T-helper 2 cell treated with Interferon-gamma antibody and Interleukin-4, amounts not matched to agents 5 μg/mL and 100 μg/mL, for 36 hours (primary cell): Measurements from ENCODE around the gene UBE2G1.

Experiments
- DNase-seq: peaks from one replicate; pipeline ENCODE4 v3.0.0; 2021; ENCODE audit warnings: low spot score
- H3K27ac Mint-ChIP-seq: one replicate; pipeline ENCODE4 v1.8.0; 2021; ENCODE audit warnings: mild to moderate bottlenecking, mixed read lengths
- H3K27me3 Mint-ChIP-seq: one replicate; pipeline ENCODE4 v1.8.0; 2021; ENCODE audit warnings: low read depth, mixed read lengths
- H3K36me3 Mint-ChIP-seq: one replicate; pipeline ENCODE4 v1.8.0; 2021; ENCODE audit warnings: low read depth, mixed read lengths
- H3K4me1 Mint-ChIP-seq: one replicate; pipeline ENCODE4 v1.8.0; 2021; ENCODE audit warnings: low read depth, mixed read lengths
- H3K4me3 Mint-ChIP-seq: one replicate; pipeline ENCODE4 v1.8.0; 2022; ENCODE audit warnings: mild to moderate bottlenecking, moderate library complexity, mixed read lengths
- H3K9me3 Mint-ChIP-seq: one replicate; pipeline ENCODE4 v1.8.0; 2021; ENCODE audit warnings: mixed read lengths

Gene UBE2G1, protein sequence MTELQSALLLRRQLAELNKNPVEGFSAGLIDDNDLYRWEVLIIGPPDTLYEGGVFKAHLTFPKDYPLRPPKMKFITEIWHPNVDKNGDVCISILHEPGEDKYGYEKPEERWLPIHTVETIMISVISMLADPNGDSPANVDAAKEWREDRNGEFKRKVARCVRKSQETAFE

GRCh38 chr17:4366327-4367063 lies at the start of gene UBE2G1:
TSS of gene UBE2G1 (minus strand) at chr17:4366675. CDS start at chr17:4366316, 359 bp downstream.
- H3K36me3 Mint-ChIP-seq: peaks cover 15% of the 10 kb centered on the region
- H3K4me1 Mint-ChIP-seq: peaks cover 24% of the 10 kb centered on the region
- peak; percentile 97 for DNase-seq
- H3K27me3 Mint-ChIP-seq: no peaks in the 10 kb centered on the region
- H3K9me3 Mint-ChIP-seq: no peaks in the 10 kb centered on the region
- H3K27ac Mint-ChIP-seq: peak within 1 kb of the TSS; percentile 96
- H3K4me3 Mint-ChIP-seq: peak within 1 kb of the TSS; percentile 76

DNA sequence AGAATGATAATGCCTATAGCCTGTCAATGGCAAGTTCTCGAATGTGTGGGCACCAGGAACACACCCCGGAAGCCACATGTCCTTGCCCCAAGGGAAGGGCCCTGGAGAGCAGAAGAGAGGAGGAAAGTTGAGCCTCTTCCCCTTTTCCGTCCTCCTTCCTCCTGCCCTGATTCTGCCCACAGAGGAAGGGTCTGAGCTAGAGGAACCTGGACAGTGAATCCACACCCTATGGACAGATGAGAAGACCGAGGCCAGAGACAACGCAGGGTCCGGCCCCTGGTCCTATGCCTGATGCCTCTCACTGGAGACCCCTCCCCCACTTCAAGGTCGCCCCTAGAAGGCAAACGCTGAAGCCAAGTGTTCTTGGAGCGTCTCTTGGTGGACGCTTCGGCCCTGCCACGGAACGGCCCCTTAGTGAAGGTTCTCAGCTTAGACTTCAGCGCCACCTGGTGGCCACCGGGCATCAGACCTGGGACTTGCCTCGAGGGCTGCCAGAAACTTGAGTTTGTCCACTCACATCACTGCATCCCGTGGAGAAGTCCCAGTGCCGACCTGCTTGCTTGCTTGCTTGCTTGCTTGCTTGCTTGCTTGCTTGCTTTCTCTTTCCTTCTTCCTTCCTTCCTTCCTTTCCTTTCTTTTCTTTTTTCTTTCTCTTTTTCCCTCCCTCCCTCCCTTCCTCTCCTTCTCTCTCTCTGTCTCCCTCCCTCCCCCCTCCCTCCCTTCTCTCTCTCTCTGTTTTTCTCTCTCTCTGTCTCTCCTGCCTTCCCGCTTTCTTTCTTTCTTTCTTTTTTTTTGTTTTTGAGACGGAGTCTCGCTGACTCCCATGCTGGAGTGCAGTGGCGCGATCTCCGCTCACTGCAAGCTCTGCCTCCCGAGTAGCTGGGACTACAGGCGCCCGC lies 46.7 kb upstream of the UBE2G1 start:
- H3K27ac Mint-ChIP-seq: peak overlapping the region; percentile 48
- H3K9me3 Mint-ChIP-seq: no peaks in the 10 kb centered on the region
- peak overlapping the region; percentile 62 for H3K4me3 Mint-ChIP-seq
- DNase-seq: peak; percentile 85
- peaks cover 5% of the 10 kb centered on the region for H3K27me3 Mint-ChIP-seq
- H3K4me1 Mint-ChIP-seq: peaks cover 9% of the 10 kb centered on the region
- no peaks in the 10 kb centered on the region for H3K36me3 Mint-ChIP-seq

- Mint-ChIP-seq H3K4me3 (no peak overlapping the region), H3K27ac (no peak overlapping the region), H3K4me1 (peaks cover 9% of the 10 kb centered on the region), H3K27me3 (peaks cover 5% of the 10 kb centered on the region), H3K9me3 (no peaks in the 10 kb centered on the region), H3K36me3 (no peaks in the 10 kb centered on the region)
- no peak for DNase-seq
These were observed 44.7 kb upstream of the UBE2G1 start for GRCh38 chr17:4411201-4411600.

- no peak overlapping the region for H3K27ac Mint-ChIP-seq
- H3K9me3 Mint-ChIP-seq: no peaks in the 10 kb centered on the region
- no peaks in the 10 kb centered on the region for H3K36me3 Mint-ChIP-seq
- H3K4me1 Mint-ChIP-seq: peaks cover 9% of the 10 kb centered on the region
- no peak overlapping the region for H3K4me3 Mint-ChIP-seq
- peaks cover 1% of the 10 kb centered on the region for H3K27me3 Mint-ChIP-seq
- no peak for DNase-seq
These were observed 43.2 kb upstream of the UBE2G1 start for GRCh38 chr17:4409659-4410058.

GRCh38 chr17:4407851-4408250 lies 41.4 kb upstream of the UBE2G1 start:
- Mint-ChIP-seq H3K36me3 (no peaks in the 10 kb centered on the region), H3K27ac (no peak overlapping the region), H3K9me3 (no peaks in the 10 kb centered on the region), H3K4me1 (peaks cover 5% of the 10 kb centered on the region), H3K4me3 (no peak overlapping the region), H3K27me3 (no peaks in the 10 kb centered on the region)
- no peak for DNase-seq

- Mint-ChIP-seq H3K4me3 (no peak overlapping the region), H3K4me1 (peaks cover 4% of the 10 kb centered on the region), H3K27ac (no peak overlapping the region), H3K27me3 (no peaks in the 10 kb centered on the region), H3K36me3 (no peaks in the 10 kb centered on the region), H3K9me3 (no peaks in the 10 kb centered on the region)
- no peak for DNase-seq
These were observed 40.7 kb upstream of the UBE2G1 start for GRCh38 chr17:4407216-4407615.

GRCh38 chr17:4406386-4406785 lies 39.9 kb upstream of the UBE2G1 start:
- Mint-ChIP-seq H3K36me3 (no peaks in the 10 kb centered on the region), H3K9me3 (no peaks in the 10 kb centered on the region), H3K4me3 (no peak overlapping the region), H3K27me3 (no peaks in the 10 kb centered on the region), H3K4me1 (peaks cover 4% of the 10 kb centered on the region), H3K27ac (no peak overlapping the region)
- DNase-seq: no peak

DNA sequence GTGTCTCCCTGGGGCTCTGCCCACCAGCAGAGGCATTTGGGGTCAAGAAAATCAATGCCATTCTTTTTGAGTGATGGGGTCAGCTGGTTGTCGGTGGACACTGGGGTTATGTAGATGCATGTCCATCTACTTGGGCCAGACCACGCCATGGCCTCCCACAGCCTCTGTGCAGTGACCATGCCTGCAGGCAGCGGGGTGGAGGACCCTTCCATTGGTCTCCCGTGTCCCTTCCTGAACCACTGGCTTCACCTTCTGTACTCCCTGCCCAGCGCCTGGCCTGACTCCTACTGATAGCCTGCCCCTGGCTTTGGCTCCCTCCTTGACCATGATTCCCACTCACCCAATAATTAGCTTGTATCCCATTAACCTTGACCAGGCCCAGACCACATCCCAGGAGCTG lies 39.2 kb upstream of the UBE2G1 start:
- no peaks in the 10 kb centered on the region for H3K27me3 Mint-ChIP-seq
- no peak overlapping the region for H3K4me3 Mint-ChIP-seq
- H3K27ac Mint-ChIP-seq: no peak overlapping the region
- H3K36me3 Mint-ChIP-seq: no peaks in the 10 kb centered on the region
- H3K9me3 Mint-ChIP-seq: no peaks in the 10 kb centered on the region
- H3K4me1 Mint-ChIP-seq: no peaks in the 10 kb centered on the region
- DNase-seq: no peak

- H3K36me3 Mint-ChIP-seq: no peaks in the 10 kb centered on the region
- no peaks in the 10 kb centered on the region for H3K4me1 Mint-ChIP-seq
- no peaks in the 10 kb centered on the region for H3K27me3 Mint-ChIP-seq
- H3K4me3 Mint-ChIP-seq: no peak overlapping the region
- H3K27ac Mint-ChIP-seq: no peak overlapping the region
- no peak for DNase-seq
- no peaks in the 10 kb centered on the region for H3K9me3 Mint-ChIP-seq
These were observed 38.7 kb upstream of the UBE2G1 start for GRCh38 chr17:4405038-4405669.

GRCh38 chr17:4397840-4398239 lies 31.4 kb upstream of the UBE2G1 start:
- DNase-seq: no peak
- Mint-ChIP-seq H3K27me3 (no peaks in the 10 kb centered on the region), H3K36me3 (no peaks in the 10 kb centered on the region), H3K4me3 (no peak overlapping the region), H3K9me3 (no peaks in the 10 kb centered on the region), H3K27ac (no peak overlapping the region), H3K4me1 (peaks cover 26% of the 10 kb centered on the region)

- peaks cover 27% of the 10 kb centered on the region for H3K4me1 Mint-ChIP-seq
- DNase-seq: no peak
- no peaks in the 10 kb centered on the region for H3K9me3 Mint-ChIP-seq
- H3K4me3 Mint-ChIP-seq: no peak overlapping the region
- H3K36me3 Mint-ChIP-seq: no peaks in the 10 kb centered on the region
- peak overlapping the region; percentile 31 for H3K27ac Mint-ChIP-seq
- no peaks in the 10 kb centered on the region for H3K27me3 Mint-ChIP-seq
These were observed 28.6 kb upstream of the UBE2G1 start for GRCh38 chr17:4395111-4395478.

GRCh38 chr17:4394208-4395110 lies 28.0 kb upstream of the UBE2G1 start:
- DNase-seq: no peak
- H3K27ac Mint-ChIP-seq: peak overlapping the region; percentile 69
- H3K36me3 Mint-ChIP-seq: no peaks in the 10 kb centered on the region
- peaks cover 27% of the 10 kb centered on the region for H3K4me1 Mint-ChIP-seq
- no peak overlapping the region for H3K4me3 Mint-ChIP-seq
- H3K27me3 Mint-ChIP-seq: no peaks in the 10 kb centered on the region
- H3K9me3 Mint-ChIP-seq: no peaks in the 10 kb centered on the region

- Mint-ChIP-seq H3K4me3 (no peak overlapping the region), H3K9me3 (no peaks in the 10 kb centered on the region), H3K36me3 (no peaks in the 10 kb centered on the region), H3K27me3 (no peaks in the 10 kb centered on the region), H3K4me1 (peaks cover 27% of the 10 kb centered on the region), H3K27ac (peak overlapping the region; percentile 69)
- DNase-seq: no peak
These were observed 27.3 kb upstream of the UBE2G1 start for GRCh38 chr17:4393806-4394205.
